Measurements from ENCODE around the gene ANKS1A.

GRCh38 chr6:34911822-34912221 is 22.8 kb downstream of the ANKS1A start:
- TF ChIP-seq CTCF (conservative IDR thresholded peaks at IDR 0.05) (no peak), ZFX (IDR thresholded peaks at IDR 0.05) (no peak)

Measured in C4-2B (cell line).